HG03442 (cell line): ENCODE results near the gene TCEAL3.
"Not testable (repeated sequence)": the region's sequence is repeated elsewhere in the genome, so short reads cannot be mapped to it uniquely, and the experiment has no call there.

Experiments used
- ATAC-seq: cut with Tn5 transposase; IDR thresholded peaks from one replicate; pipeline ENCODE4 v1.9.1; 2021; ENCODE audit warnings: mild to moderate bottlenecking, moderate library complexity; ENCODE audit not compliant: unreplicated experiment

The TCEAL3 gene

DNA sequence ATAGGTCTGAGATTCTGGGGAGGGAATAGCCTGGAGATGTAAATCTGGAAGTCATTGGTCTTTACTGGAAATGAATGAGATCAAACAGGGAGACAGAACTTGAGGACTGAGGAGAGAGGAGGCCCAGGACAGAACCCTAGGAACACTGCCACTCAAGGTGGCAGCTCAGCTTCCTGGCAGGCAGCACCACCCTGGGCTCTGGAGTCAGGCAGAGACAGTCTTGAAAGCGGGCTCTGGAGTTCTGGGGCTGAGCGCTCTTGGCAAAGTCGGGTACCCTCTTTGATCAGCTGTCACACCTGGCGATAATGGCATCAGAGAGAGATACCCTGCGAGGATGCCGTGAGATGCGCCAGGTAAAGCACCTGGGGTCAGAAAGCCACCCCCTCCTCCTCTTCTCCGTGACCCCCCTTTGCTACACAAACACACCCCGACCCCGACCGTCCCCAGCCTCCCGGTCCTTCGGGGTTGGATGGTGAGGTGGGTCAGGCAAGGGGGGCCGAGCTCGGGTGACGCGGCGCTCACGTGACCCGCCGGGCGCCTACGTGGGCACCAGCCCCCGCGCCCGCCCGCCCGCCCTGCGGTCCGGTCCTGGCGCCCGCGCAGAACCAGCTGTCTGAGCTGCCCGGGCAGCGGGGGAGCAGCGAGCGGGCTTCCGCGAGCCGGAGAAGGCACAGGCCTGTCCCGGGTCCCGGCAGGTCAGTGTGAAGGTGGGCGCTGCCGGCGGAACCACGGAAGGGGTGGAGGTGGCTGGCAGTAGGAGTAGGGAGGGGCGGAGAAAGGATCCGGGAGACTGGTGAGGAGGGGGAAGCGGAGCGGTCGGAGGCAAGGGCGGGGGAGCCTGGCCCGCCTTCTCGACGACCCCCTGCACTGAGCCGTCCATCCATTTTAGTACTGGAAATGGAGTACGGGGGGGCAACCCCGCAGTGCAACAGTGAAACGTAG lies at the start of gene TCEAL3:
Gene TCEAL3, plus strand, starts transcription at position 600 of the 942 bp plus-strand sequence. CDS start 1,102 bp downstream, outside the sequence.
- ATAC-seq, result peak; percentile 77

GRCh38 chrX:103560256-103560655 lies 47.5 kb upstream of the TCEAL3 start:
- no peak for ATAC-seq

GRCh38 chrX:103562801-103563200 lies 45.0 kb upstream of the TCEAL3 start:
- no peak for ATAC-seq

DNA sequence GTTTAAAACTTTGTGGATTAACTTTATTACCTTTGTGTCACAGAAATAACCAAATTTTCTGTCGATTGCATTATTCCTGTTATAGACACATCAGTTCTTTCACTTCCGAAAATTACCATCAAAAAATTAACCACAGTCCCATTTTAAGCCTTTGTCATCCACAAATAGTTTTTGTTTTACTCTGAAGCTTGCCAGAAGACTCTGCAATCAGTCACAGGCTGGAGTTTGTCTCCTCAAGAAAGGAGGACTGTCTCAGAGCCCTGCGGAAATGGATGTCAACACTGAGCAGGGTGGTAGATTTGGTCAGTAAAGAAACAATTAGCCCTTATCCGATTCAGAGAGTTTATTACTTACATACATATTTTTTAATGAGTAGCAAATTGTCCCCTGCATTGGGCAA lies 42.6 kb upstream of the TCEAL3 start:
- peak; percentile 87 for ATAC-seq

- no peak for ATAC-seq
Observed at GRCh38 chrX:103565752-103566151, 42.0 kb upstream of the TCEAL3 start.

- no peak for ATAC-seq
Observed at GRCh38 chrX:103571121-103571520, 36.6 kb upstream of the TCEAL3 start.

GRCh38 chrX:103571726-103572125 lies 36.0 kb upstream of the TCEAL3 start:
- no peak for ATAC-seq

GRCh38 chrX:103573202-103573601 lies 34.6 kb upstream of the TCEAL3 start:
- no peak for ATAC-seq

DNA sequence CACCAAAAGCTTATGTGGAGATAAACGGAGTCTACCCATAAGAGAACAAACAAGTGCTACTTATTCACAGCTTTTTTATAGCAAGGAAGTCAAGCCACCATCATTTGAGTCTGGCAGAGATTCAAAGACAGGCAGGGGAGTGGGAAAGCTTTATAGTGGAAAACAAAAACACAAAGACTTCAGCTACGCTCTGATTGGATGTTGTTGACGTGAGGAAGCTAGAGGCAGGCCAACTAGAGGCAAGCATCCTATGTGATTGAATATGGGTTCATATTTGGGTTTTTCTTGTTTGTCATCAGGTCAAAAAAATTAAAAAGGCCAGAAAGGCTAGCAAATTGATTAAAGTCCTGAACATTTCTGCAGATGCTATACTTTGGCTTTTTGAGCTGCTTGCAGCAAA lies 23.2 kb upstream of the TCEAL3 start:
- ATAC-seq, result no peak

DNA sequence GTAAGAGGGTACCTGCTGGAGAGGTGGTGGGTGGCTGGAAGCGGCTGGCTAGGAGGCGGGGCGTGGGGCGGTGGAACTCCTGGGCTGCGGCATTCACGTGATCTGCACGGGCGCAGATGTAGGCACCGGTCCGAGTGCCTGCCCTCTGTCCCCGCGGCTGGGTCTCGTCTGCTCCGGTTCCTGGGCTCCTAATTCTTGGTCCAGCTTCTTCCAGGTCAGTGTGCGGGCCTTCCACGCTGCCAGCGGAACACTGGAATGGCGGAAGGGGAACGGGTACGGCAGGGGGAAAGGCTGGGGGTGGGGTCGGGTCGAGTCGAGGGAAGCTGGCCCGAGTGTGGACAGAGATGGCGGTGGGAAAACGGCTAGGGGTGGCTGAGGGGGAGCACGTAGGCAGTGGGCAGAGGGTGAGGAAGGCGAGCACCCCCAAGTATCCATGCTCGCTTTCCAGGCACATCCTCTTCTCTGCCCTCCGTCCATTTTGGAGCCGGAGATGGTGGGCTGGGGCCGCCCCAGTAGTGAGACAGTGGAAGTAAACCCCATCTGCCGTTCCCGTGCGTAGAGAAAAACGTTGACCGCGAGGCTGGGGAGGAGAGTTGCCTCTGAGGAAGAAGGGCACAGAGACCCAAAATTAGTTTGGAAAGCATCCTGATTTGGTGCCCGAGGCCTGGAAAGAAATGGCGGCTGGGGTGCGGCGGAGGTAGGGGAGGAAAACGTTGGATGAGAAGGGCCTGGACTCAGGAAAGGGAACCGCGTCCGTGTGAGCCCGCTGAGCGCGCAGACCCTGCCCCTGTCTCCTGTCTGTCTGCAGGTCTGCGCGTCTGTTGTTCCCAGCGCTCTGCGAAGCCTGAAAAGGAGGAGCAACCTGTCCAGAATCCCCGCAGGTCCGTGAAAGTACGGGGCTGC lies 22.1 kb upstream of the TCEAL3 start, which contains the start of gene TCEAL4:
Gene TCEAL4, plus strand, starts transcription at position 105 of the 903 bp plus-strand sequence. CDS start 1,161 bp downstream, outside the sequence.
- ATAC-seq, result peak; percentile 78

DNA sequence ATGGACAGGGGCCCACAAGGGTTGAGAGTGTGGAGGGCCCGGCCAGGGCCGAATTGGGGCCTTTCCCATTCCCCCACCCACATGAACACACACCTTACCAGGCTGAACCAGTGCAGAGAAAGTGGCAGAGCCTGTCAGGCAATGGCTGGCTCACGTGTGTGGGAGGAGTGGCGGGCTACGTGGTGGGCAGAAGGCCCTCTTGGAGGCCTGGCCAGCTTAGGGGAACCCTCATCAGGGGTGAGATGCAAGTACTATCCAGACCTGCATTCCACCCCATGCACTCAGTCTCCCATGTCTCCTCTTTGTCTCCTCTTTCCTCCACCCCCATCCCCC lies 21.5 kb upstream of the TCEAL3 start:
- ATAC-seq, result peak; percentile 21

DNA sequence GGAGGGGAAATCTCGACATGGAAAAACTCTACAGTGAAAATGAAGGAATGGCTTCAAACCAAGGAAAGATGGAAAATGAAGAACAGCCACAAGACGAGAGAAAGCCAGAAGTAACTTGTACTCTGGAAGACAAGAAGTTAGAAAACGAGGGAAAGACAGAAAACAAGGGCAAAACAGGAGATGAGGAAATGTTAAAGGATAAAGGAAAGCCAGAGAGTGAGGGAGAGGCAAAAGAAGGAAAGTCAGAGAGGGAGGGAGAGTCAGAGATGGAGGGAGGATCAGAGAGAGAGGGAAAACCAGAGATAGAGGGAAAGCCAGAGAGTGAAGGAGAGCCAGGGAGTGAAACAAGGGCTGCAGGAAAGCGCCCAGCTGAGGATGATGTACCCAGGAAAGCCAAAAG lies 21.1 kb upstream of the TCEAL3 start:
- ATAC-seq, result no peak

DNA sequence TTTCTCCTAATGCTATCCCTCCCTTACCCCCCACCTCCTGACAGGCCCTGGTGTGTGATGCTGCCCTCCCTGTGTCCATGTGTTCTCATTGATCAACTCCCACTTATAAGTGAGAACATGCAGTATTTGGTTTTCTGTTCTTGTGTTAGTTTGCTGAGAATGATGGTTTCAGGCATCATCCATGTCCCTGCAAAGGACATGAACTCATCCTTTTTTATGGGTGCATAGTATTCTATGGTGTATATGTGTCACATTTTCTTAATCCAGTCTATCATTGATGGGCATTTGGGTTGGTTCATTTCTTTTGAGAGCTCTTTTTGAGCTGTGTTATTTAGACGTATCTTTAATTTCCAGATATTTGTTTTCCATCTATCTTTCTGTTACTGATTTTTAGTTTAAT lies 15.5 kb upstream of the TCEAL3 start:
- ATAC-seq, result not testable (repeated sequence)

- ATAC-seq, result not testable (repeated sequence)
Observed at GRCh38 chrX:103595202-103595601, 12.6 kb upstream of the TCEAL3 start.

GRCh38 chrX:103608306-103608963 lies 672 bp downstream of the TCEAL3 start:
- ATAC-seq, result peak; percentile 34

- no peak for ATAC-seq
Observed at GRCh38 chrX:103610282-103610681, 2.5 kb downstream of the TCEAL3 start.

DNA sequence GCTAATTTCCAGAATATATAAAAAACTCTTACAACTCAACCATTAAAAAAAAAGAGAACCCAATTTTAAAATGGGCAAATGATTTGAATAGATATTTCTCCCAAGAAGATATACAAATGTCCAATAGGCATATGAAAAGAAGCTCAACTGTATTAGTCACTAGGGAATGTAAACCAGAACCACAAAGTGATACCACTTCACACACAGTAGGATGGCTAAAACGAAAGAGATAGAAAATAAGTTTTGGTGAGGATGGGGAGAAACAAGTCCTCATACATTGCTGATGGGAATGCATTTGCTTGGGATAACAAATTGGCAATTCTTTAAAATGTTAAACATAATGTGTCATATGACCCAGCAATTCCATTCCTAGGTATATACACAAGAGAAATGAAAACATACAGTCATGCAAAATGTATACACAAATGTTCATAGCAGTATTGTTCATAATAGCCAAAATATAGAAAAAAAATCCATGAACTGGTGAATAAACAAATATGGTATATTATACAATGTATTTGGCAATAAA lies 5.7 kb downstream of the TCEAL3 start:
- no peak for ATAC-seq

GRCh38 chrX:103614999-103615398 lies 7.2 kb downstream of the TCEAL3 start:
- ATAC-seq, result no peak

DNA sequence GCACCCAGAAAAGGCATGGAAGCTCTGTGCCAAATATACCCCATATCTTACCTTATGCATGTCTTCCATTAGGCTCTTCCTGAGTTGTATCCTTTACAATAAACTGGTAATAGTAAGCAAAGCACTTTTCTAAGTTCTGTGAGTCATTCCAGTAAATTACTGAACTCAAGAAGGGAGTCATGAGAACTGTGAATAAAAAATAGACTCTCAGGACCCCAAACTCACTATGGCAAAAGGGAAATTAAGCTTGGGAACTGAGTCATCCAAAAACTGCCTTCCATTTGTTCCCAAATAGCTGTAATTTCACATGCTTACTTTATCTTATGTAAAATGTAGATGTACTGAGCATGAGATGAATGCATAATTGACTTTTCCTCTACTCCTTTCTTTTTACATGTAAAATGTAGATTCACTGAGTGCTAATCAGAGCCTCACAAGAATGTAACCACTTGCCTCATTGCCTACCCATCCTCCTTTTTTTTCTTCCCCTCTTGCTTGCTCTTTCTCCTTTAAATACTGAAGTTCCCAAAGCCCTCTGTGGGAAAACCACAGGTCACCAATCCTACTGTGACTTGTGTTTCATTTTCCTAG lies 8.1 kb downstream of the TCEAL3 start:
- no peak for ATAC-seq

DNA sequence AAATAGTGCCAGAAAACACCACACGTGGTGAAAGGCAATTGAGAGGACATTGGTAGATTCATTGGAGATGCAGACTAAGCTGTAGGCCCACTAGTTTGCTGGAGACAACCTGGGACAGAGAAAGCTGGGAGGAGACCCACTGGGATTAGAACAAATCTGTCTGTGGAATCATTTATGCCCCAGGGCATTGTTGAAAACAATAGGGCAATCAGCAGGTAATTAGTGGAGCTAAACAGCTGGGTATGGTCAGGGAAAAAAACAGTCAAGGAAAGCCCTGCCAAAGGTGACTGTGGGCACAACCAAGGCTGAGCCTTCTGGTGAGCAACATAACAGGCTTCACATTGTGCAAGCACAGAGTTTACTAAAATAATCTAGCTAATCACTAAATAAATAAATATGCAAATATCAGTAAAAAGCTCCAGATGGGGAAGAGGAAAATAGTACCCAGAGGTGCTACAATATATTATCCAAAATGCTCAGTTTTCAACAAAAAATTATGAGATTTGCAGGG lies 9.0 kb downstream of the TCEAL3 start:
- ATAC-seq, result no peak
